Tibial nerve (tissue), 4 donors: ENCODE data around the gene HSD17B14. TPM values are rescaled to one million over a fixed set of nuclear protein-coding genes. Genes with fewer than 3 reads are reported as not detected.
A peak's percentile ranks its signal among the peaks of the same experiment; 100 is the strongest.

Experiments
- DNase-seq, 2 donors: peaks; one replicate each; pipeline ENCODE4 v3.0.0-alpha.2; 2019; ENCODE audit warnings: low spot score in 2 of 2
- H3K27ac ChIP-seq, 4 donors: fragments of 200-600 bp; sonication (generic) in 3 of 4; one replicate each; pipeline ENCODE4 v1.5.1; 2017 to 2019; ENCODE audit warnings: mild to moderate bottlenecking in 1 of 4
- H3K27me3 ChIP-seq, 2 donors: fragments of 200-600 bp; sonication (generic) in 1 of 2; one replicate each; pipeline versions ENCODE4 v1.5.1 to v1.6.0; 2017 to 2019
- H3K36me3 ChIP-seq, 3 donors: fragments of 200-600 bp; sonication (generic); one replicate each; pipeline ENCODE4 v1.5.1; 2018 to 2019
- H3K4me1 ChIP-seq, 4 donors: fragments of 200-600 bp; sonication (generic) in 3 of 4; one replicate each; pipeline ENCODE4 v1.5.1; 2017 to 2019
- H3K4me3 ChIP-seq, 4 donors: fragments of 200-600 bp; sonication (generic) in 3 of 4; one replicate each; pipeline ENCODE4 v1.5.1; 2017 to 2019; ENCODE audit warnings: mild to moderate bottlenecking in 1 of 4, moderate library complexity in 1 of 4
- H3K9me3 ChIP-seq, 4 donors: fragments of 200-600 bp; sonication (generic) in 3 of 4; one replicate each; pipeline ENCODE4 v1.5.1; 2017 to 2019
- EP300 ChIP-seq, 2 donors: sonication (generic); formaldehyde crosslinking; IDR thresholded peaks; one replicate each; pipeline ENCODE4 v1.6.1; 2017; ENCODE audit warnings: antibody characterized with exemption in 2 of 2, mild to moderate bottlenecking in 1 of 2
- POLR2A ChIP-seq, 2 donors: fragments of 450-650 bp; IDR thresholded peaks; one replicate each; pipeline ENCODE4 v1.6.1; 2017; ENCODE audit warnings: antibody characterized with exemption in 2 of 2, mild to moderate bottlenecking in 2 of 2, moderate library complexity in 2 of 2
- WGBS, 2 donors: methylation state at CpG; one replicate each; pipeline ENCODE4 v1.1.5; 2018; 5-methylcytosine and 5-hydroxymethylcytosine counted together
- total RNA-seq, 4 donors: library from RNA; depleted of rRNA; stranded (reverse); fragments of >200 nt; gene quantifications; one replicate each; pipeline ENCODE4 v1.1.0, GENCODE V29; 2016
- TF ChIP-seq, protein P1 (sequence below), 5 experiments: fragments of 200-600 bp in 3 of 5; fragments of 450-650 bp in 2 of 5; sonication (generic) in 3 of 5; IDR thresholded peaks; one replicate each; pipeline ENCODE4 v1.5.1; 2016 to 2019; ENCODE audit warnings: antibody characterized with exemption in 5 of 5, mild to moderate bottlenecking in 3 of 5, moderate library complexity in 2 of 5

HSD17B14 gene
- total RNA-seq, 4 donors from 2014 or later, result 20.1 to 34.5 (median 26.3) TPM

GRCh38 chr19:48868114-48868886 lies 32.0 kb upstream of the HSD17B14 start, which contains the start of gene PLEKHA4:
Gene PLEKHA4, minus strand, starts transcription at chr19:48868617. Its CDS starts 997 bp downstream, at chr19:48867620.
- H3K4me3 ChIP-seq, result peak within 1 kb of the TSS; percentile 34 to 57 (median 44)
- peaks cover 0 to 23% (median 0%) of the 10 kb centered on the region in 3 donors for H3K36me3 ChIP-seq
- no peaks in the 10 kb centered on the region for H3K9me3 ChIP-seq
- peaks cover 0 to 68% (median 17%) of the 10 kb centered on the region in 4 donors for H3K4me1 ChIP-seq
- peak; percentile 57 to 67 for DNase-seq
- no peaks in the 10 kb centered on the region for H3K27me3 ChIP-seq
- H3K27ac ChIP-seq, result peak within 1 kb of the TSS; percentile 83 to 100 (median 94)
- 13 to 15% methylated on average over 11 of the region's 11 CpGs for WGBS, 2 donors
- TF ChIP-seq EP300 (IDR thresholded peaks at IDR 0.05) (peak in 1 of 2 donors; percentile 80), POLR2A (IDR thresholded peaks at IDR 0.05) (peak; percentile 35 to 43)
- TF ChIP-seq, protein P1, sequence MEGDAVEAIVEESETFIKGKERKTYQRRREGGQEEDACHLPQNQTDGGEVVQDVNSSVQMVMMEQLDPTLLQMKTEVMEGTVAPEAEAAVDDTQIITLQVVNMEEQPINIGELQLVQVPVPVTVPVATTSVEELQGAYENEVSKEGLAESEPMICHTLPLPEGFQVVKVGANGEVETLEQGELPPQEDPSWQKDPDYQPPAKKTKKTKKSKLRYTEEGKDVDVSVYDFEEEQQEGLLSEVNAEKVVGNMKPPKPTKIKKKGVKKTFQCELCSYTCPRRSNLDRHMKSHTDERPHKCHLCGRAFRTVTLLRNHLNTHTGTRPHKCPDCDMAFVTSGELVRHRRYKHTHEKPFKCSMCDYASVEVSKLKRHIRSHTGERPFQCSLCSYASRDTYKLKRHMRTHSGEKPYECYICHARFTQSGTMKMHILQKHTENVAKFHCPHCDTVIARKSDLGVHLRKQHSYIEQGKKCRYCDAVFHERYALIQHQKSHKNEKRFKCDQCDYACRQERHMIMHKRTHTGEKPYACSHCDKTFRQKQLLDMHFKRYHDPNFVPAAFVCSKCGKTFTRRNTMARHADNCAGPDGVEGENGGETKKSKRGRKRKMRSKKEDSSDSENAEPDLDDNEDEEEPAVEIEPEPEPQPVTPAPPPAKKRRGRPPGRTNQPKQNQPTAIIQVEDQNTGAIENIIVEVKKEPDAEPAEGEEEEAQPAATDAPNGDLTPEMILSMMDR (IDR thresholded peaks at IDR 0.05), result no peak

DNA sequence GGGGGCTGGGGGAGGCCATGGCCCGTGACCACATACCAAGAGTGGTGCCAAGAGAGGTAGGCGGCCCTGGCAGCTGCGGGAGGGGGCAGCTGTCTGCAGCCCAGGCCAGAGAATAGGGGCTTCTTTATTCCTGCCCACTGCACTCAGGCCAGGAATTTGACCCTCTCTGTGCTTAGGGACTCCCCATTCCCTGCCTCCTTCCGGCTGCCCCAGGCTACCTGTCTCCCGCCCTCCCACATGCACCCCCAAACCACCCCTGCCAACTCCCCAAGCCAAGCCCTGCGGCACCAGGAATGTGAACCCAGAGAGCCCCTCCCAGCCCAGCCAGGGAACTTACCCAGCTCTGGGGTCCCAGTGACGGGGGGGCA lies 31.4 kb upstream of the HSD17B14 start:
- Histone ChIP-seq H3K27ac (peak overlapping the region; percentile 83 to 100 (median 94)), H3K4me1 (peaks cover 0 to 71% (median 17%) of the 10 kb centered on the region in 4 donors), H3K27me3 (no peaks in the 10 kb centered on the region), H3K9me3 (no peaks in the 10 kb centered on the region), H3K36me3 (peaks cover 0 to 27% (median 0%) of the 10 kb centered on the region in 3 donors), H3K4me3 (peak overlapping the region; percentile 34 to 57 (median 44))
- TF ChIP-seq EP300 (IDR thresholded peaks at IDR 0.05) (peak in 1 of 2 donors; percentile 83), POLR2A (IDR thresholded peaks at IDR 0.05) (no peak)
- TF ChIP-seq, protein P1 (IDR thresholded peaks at IDR 0.05), result no peak
- WGBS, 2 donors, result 16 to 26% methylated on average over 7 of the region's 7 CpGs
- DNase-seq, result no peak

- H3K27ac ChIP-seq, result peak overlapping the region; percentile 83 to 100 (median 94)
- TF ChIP-seq EP300 (IDR thresholded peaks at IDR 0.05), result peak in 1 of 2 donors; percentile 17
- TF ChIP-seq POLR2A (IDR thresholded peaks at IDR 0.05), result peak; percentile 9 to 21
- TF ChIP-seq, protein P1 (IDR thresholded peaks at IDR 0.05), result no peak
Observed at GRCh38 chr19:48867123-48867745, 30.9 kb upstream of the HSD17B14 start.

GRCh38 chr19:48866692-48867091 lies 30.4 kb upstream of the HSD17B14 start:
- Histone ChIP-seq H3K27ac (peak overlapping the region; percentile 83 to 100 (median 94)), H3K4me3 (peak overlapping the region; percentile 34 to 57 (median 44)), H3K4me1 (peaks cover 0 to 79% (median 16%) of the 10 kb centered on the region in 4 donors), H3K36me3 (peaks cover 0 to 31% (median 0%) of the 10 kb centered on the region in 3 donors), H3K9me3 (no peaks in the 10 kb centered on the region), H3K27me3 (no peaks in the 10 kb centered on the region)
- no peak for DNase-seq
- WGBS, 2 donors, result 25 to 27% methylated on average over 6 of the region's 6 CpGs
- no peak for TF ChIP-seq POLR2A (IDR thresholded peaks at IDR 0.05)
- TF ChIP-seq, protein P1 (IDR thresholded peaks at IDR 0.05), result no peak
- TF ChIP-seq EP300 (IDR thresholded peaks at IDR 0.05), result no peak

More at GRCh38 chr19:48867123-48867745, 30.9 kb upstream of the HSD17B14 start:
- DNase-seq, result no peak
- peaks cover 0 to 76% (median 17%) of the 10 kb centered on the region in 4 donors for H3K4me1 ChIP-seq
- H3K9me3 ChIP-seq, result no peaks in the 10 kb centered on the region
- no peaks in the 10 kb centered on the region for H3K27me3 ChIP-seq
- H3K4me3 ChIP-seq, result peak overlapping the region; percentile 34 to 57 (median 44)
- H3K36me3 ChIP-seq, result peaks cover 0 to 28% (median 0%) of the 10 kb centered on the region in 3 donors
- WGBS, 2 donors, result 20 to 21% methylated on average over 13 to 14 of the region's 14 CpGs
